ENCODE data around the gene SLC38A1.

DNA sequence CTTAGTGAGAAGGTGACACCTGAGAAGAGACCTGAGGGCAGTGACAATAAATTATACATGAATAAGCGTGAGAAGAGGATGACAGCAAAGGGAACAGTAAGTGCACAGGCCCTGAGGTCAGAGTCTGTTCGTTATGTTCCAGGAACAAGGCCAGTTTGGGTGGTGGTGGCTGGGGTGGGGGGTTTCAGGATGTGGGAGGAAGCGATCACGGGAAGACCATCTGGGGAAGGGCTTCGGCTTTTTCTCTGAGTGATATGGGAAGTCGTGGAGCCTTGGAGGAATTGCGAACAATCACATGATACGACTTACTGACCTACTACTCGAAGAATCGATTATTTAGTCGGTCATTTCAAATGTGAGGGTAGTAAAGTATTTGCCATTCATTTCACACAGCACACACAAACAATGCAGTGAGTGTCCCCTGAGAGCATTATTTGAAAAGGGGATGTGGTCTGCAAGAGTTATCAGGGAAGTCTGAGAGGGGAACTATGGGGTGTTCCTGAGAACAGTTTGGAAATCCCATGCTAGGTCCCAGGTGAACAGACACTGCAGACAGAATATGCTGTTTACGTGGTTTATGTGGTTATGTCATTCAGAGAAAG lies 94.7 kb downstream of the SLC38A1 start:
- TF ChIP-seq RFX5 (IDR thresholded peaks at IDR 0.05; ENCODE audit: low read length) (no peak), EP300 (IDR thresholded peaks at IDR 0.05; ENCODE audit: borderline replicate concordance in 1 of 2, low read depth in 1 of 2, low read length in 1 of 2) (no peak), YY1 (IDR thresholded peaks at IDR 0.05; ENCODE audit: low read depth) (no peak), SIN3A (IDR thresholded peaks at IDR 0.05; ENCODE audit: borderline replicate concordance, low read depth, low read length) (no peak)
- TF ChIP-seq, protein P1, sequence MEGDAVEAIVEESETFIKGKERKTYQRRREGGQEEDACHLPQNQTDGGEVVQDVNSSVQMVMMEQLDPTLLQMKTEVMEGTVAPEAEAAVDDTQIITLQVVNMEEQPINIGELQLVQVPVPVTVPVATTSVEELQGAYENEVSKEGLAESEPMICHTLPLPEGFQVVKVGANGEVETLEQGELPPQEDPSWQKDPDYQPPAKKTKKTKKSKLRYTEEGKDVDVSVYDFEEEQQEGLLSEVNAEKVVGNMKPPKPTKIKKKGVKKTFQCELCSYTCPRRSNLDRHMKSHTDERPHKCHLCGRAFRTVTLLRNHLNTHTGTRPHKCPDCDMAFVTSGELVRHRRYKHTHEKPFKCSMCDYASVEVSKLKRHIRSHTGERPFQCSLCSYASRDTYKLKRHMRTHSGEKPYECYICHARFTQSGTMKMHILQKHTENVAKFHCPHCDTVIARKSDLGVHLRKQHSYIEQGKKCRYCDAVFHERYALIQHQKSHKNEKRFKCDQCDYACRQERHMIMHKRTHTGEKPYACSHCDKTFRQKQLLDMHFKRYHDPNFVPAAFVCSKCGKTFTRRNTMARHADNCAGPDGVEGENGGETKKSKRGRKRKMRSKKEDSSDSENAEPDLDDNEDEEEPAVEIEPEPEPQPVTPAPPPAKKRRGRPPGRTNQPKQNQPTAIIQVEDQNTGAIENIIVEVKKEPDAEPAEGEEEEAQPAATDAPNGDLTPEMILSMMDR (IDR thresholded peaks at IDR 0.05) = no peak

Measured in SK-N-SH (cell line).